22Rv1 (cell line): Measurements from ENCODE around the gene GLTP.
A peak's percentile ranks its signal among the peaks of the same experiment; 100 is the strongest.
"Not testable (repeated sequence)": the region's sequence is repeated elsewhere in the genome, so short reads cannot be mapped to it uniquely, and the experiment has no call there.

Source experiments
- H3K27ac ChIP-seq: fragments of 450-650 bp; 2 replicates; pipeline ENCODE4 v1.5.1; 2017
- ZFX ChIP-seq: fragments of 450-650 bp; IDR thresholded peaks from 2 replicates; pipeline ENCODE4 v1.6.1; 2017; ENCODE audit warnings: antibody characterized with exemption, borderline replicate concordance
- TF ChIP-seq, protein P1 (sequence below): fragments of 450-650 bp; IDR thresholded peaks from 2 replicates; pipeline ENCODE4 v1.5.1; 2017; ENCODE audit warnings: mild to moderate bottlenecking

GLTP gene

DNA sequence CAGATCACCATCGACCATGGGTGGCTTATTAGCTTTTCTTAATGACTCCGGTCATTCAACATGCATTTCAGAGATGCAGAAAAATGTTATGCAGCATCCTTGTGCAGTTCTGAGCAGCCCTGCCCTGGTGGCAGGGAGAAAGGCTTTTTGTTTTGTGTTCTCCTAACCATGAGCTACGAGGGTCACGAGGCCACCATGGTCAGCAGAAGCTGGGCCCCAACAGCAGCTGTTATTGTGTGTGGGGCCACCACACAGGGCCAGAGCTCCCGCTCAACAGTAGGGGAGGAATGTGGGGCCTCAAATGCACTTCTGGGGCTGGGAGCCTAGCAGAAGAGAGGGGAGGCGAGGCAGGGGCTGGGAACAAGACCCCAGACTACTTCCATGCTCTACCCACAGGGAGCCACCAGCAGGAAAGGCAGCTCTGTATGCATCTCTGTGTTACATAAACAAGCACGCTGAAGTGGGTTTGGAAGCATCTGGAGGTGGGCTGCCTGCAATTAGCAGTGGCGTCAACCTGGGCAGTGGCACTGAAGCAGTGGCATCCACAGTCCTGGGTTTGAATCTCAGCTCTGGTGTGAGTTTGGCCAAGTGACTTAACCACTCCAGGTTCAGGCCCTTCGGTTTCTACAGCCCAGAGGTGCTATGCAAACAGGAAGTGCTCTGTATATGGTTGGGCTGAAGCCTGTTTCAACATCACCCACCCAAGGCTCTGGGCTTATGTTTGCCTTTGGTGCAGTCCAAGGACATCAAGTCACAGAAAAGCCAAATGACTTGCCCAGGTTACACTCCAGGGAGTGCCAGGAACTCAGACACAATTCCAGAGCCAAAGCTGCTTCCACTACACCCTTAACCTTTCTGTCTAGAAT is 16.3 kb downstream of the GLTP start:
- peak overlapping the region; percentile 56 for H3K27ac ChIP-seq
- no peak for TF ChIP-seq ZFX
- TF ChIP-seq, protein P1, sequence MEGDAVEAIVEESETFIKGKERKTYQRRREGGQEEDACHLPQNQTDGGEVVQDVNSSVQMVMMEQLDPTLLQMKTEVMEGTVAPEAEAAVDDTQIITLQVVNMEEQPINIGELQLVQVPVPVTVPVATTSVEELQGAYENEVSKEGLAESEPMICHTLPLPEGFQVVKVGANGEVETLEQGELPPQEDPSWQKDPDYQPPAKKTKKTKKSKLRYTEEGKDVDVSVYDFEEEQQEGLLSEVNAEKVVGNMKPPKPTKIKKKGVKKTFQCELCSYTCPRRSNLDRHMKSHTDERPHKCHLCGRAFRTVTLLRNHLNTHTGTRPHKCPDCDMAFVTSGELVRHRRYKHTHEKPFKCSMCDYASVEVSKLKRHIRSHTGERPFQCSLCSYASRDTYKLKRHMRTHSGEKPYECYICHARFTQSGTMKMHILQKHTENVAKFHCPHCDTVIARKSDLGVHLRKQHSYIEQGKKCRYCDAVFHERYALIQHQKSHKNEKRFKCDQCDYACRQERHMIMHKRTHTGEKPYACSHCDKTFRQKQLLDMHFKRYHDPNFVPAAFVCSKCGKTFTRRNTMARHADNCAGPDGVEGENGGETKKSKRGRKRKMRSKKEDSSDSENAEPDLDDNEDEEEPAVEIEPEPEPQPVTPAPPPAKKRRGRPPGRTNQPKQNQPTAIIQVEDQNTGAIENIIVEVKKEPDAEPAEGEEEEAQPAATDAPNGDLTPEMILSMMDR, result no peak

DNA sequence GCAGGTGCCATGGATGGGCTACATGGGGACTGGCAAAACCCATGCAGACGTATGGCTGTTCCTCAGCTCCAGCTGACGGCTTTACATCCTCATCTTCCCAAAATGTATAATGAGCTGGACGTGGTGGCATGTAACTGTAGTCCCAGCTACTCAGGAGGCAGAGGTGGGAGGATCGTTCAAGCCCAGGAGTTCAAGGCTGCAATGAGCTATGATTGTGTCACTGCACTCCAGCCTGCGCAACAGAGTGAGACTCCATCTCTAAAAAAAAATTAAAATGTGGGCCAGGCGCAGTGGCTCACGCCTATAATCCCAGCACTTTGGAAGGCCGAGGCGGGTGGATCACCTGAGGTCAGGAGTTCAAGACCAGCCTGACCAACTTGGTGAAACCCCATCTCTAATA is 17.9 kb downstream of the GLTP start:
- not testable (repeated sequence) for H3K27ac ChIP-seq

DNA sequence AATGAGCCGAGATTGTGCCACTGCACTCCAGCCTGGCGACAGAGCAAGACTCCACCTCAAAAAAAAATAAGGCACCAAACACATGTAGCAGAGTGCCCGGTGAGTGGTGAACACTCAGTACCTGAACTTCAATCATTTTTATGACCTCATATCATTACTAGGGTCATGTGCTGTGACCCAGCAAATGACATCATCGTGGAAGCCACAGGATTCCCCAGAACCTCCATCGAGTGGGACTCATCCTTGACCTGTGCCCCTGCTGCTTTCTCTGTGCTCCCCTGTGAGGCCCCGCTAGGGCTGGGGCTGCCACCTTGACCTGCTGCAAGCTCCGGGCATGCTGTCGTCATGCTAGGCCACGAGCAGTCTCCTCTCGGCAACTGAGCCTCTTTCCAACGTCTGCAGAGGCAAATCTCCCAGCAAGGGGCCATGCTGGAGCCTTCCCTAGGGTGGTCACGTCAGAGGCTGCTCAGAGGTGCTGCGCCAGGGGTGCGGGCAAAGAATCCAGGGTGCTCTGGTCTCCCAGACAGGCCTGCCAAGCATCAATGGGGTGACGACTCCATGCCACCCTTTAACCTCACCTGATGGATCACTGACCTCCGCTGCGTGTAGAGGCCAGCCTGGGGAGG is 18.5 kb downstream of the GLTP start:
- H3K27ac ChIP-seq, result no peak overlapping the region
- TF ChIP-seq ZFX, result no peak
- TF ChIP-seq, protein P1, result no peak

DNA sequence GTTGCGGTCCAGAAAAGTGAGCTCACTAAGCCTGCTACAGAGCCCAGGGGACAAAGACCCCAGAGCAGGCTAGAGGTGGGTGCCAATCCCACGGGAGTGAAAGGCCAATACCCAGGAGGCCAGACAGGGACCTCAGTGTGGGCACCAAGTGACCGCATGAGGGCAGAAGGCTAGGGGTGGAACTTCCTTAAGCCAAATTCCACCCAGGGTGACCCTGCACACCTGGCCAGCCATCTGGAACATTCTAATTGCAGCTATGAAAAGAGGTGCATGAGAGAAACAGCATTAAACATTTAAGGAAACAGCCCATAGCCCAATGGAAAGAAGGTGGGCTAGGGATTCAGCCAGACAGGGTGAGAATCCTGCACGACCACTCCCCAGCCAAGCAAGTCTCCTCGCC is 19.4 kb downstream of the GLTP start:
- no peak overlapping the region for H3K27ac ChIP-seq
- TF ChIP-seq, protein P1, result no peak
- no peak for TF ChIP-seq ZFX

DNA sequence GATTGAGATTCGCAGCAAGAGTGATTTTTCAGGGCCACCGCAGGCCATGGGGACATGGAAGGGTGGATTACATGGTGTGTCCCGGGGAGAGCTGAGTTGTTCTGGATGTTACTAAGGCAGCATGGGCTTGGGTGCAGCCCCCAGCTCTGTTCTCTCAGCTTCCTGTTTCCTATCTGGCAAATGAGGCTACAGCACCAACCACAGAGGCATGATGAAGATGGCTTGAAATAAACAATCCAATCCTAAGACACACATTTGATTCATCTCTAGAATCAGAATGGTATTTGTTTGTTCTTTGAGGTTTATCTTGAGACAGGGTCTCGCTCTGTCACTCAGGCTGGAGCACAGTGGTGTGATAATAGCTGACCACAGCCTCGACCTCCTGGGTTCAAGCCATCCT is 21.6 kb downstream of the GLTP start:
- H3K27ac ChIP-seq, result no peak overlapping the region
- TF ChIP-seq, protein P1, result no peak
- TF ChIP-seq ZFX, result no peak

DNA sequence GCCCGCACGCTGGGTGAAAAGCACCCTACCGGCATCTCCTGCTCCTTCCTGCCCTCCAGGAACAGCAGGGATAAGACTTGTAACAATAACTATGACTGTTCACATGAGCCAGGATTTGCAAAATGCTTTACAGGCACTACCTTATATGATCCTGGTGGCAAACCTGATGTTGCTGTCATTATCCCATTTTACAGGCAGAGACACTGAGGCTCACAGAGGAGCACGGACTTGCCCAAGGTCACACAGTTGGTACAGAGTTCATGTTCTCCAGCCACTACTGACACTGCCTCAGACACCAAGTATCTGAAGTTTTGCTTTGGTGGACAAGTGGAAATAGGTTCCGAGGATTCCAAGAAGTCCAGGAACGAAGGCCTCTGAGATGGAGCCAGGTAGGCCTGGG is 22.6 kb downstream of the GLTP start:
- TF ChIP-seq, protein P1, result no peak
- no peak for TF ChIP-seq ZFX

DNA sequence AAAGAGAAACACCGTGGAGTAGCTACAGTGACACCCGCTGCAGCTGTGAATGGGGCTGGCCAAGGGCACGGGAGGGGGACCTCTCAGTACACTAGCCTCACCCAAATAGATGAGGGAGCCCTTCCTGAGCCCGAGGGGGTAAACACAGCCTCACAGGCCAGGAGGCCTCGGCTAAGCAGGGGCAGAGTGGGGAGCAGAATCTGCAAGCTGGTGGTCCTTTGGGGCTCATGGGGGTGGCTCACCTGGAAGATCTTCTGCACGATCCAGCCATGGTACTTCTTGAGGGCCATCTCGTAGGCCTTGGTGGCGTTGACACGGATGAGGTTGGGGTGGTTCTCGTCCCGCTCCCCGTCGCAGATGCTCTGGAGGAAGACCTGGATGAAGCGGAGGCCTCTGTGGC is 25.0 kb downstream of the GLTP start:
- no peak for TF ChIP-seq ZFX
- TF ChIP-seq, protein P1, result no peak
- H3K27ac ChIP-seq, result no peak overlapping the region

More for the DNA sequence above, 22.6 kb downstream of the GLTP start:
- no peak overlapping the region for H3K27ac ChIP-seq

DNA sequence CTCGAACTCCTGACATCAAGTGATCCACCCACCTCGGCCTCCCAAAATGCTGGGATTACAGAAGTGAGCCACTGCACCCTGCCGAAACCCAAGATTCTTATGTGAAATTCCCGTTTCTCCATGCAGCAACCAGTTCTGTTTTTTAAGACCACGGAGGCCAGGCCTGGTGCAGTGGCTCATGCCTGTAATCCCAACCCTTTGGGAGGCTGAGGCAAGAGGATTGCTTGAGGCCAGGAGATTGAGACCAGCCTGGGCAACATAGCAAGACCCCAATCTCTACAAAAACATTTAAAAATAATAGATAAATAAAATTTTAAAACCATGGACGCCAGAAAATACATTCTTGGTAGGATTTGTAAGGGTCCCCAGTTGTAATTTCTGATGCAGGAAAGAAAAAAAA is 29.8 kb downstream of the GLTP start:
- not testable (repeated sequence) for H3K27ac ChIP-seq
